HepG2 (cell line): ENCODE measurements around the gene DNAJC7. TPM values are rescaled to one million over a fixed set of nuclear protein-coding genes. Genes with fewer than 3 reads are reported as not detected.

Experiments used
- BRD4 ChIP-seq: sonication (generic); formaldehyde crosslinking; IDR thresholded peaks from 2 replicates; pipeline ENCODE4 v1.4.0; 2020; ENCODE audit warnings: missing genetic modification reagents
- CEBPG ChIP-seq: IDR thresholded peaks from 2 replicates; pipeline ENCODE4 v1.6.1; 2016
- CENPX ChIP-seq: sonication (generic); formaldehyde crosslinking; IDR thresholded peaks from 2 replicates; pipeline ENCODE4 v1.9.0; 2021; ENCODE audit warnings: mild to moderate bottlenecking, missing genetic modification reagents, moderate library complexity
- DR1 ChIP-seq: sonication (generic); formaldehyde crosslinking; IDR thresholded peaks from 2 replicates; pipeline ENCODE4 v1.8.0; 2021; ENCODE audit warnings: mild to moderate bottlenecking, missing genetic modification reagents, inconsistent platforms
- HNF4A ChIP-seq: sonication (generic); formaldehyde crosslinking; IDR thresholded peaks from 2 replicates; pipeline ENCODE4 v1.4.0; 2020; ENCODE audit warnings: missing genetic modification reagents
- KDM2A ChIP-seq: sonication (generic); formaldehyde crosslinking; IDR thresholded peaks from 2 replicates; pipeline ENCODE4 v1.4.0; 2020; ENCODE audit warnings: low read depth, missing genetic modification reagents, borderline replicate concordance
- PLRG1 ChIP-seq: fragments of 450-650 bp; conservative IDR thresholded peaks from 2 replicates; pipeline ENCODE4 v1.6.1; 2016
- ZBTB1 ChIP-seq: sonication (generic); formaldehyde crosslinking; IDR thresholded peaks from 2 replicates; pipeline ENCODE4 v1.4.0; 2020; ENCODE audit warnings: missing genetic modification reagents, borderline replicate concordance
- ZNF788 ChIP-seq: sonication (generic); formaldehyde crosslinking; IDR thresholded peaks from 2 replicates; pipeline ENCODE4 v1.5.0; 2020; ENCODE audit warnings: mild to moderate bottlenecking, missing genetic modification reagents, borderline replicate concordance
- polyA plus RNA-seq, 8 experiments: library from polyadenylated mRNA; depleted of rRNA in 3 of 8; stranded (reverse) in 7 of 8; unstranded in 1 of 8; fragments of >200 nt; fragmentation: Illumina TruSeq in 4 of 8; extraction: Trizol in 4 of 8; gene quantifications; 2 replicates each; pipeline versions ENCODE4 v1.2.1 to v1.2.3, GENCODE V29; 2011 to 2016; ENCODE audit warnings: low read depth in 4 of 8, missing spikeins in 1 of 8, mixed read lengths in 1 of 8; ENCODE audit not compliant: insufficient read depth in 1 of 8
- total RNA-seq, 5 experiments: library from RNA; depleted of rRNA; stranded (reverse); fragments of >200 nt; fragmentation: Illumina TruSeq; extraction: Trizol; gene quantifications; 2 replicates each; pipeline ENCODE4 v1.2.3, GENCODE V29; 2016; ENCODE audit warnings: low read depth in 1 of 5
- TF ChIP-seq, protein P1 (sequence below): IDR thresholded peaks from 2 replicates; pipeline ENCODE4 v1.6.1; 2016; ENCODE audit warnings: control low read depth
- TF ChIP-seq, protein P2 (sequence below): sonication (generic); formaldehyde crosslinking; IDR thresholded peaks from 2 replicates; pipeline ENCODE4 v1.4.0; 2020; ENCODE audit warnings: missing genetic modification reagents

Gene DNAJC7
- total and polyA plus RNA-seq, 2 of the 13 experiments (the other 11 are each of a cell fraction or from before 2014, with no cell fraction given): 47.7 to 132 TPM

DNA sequence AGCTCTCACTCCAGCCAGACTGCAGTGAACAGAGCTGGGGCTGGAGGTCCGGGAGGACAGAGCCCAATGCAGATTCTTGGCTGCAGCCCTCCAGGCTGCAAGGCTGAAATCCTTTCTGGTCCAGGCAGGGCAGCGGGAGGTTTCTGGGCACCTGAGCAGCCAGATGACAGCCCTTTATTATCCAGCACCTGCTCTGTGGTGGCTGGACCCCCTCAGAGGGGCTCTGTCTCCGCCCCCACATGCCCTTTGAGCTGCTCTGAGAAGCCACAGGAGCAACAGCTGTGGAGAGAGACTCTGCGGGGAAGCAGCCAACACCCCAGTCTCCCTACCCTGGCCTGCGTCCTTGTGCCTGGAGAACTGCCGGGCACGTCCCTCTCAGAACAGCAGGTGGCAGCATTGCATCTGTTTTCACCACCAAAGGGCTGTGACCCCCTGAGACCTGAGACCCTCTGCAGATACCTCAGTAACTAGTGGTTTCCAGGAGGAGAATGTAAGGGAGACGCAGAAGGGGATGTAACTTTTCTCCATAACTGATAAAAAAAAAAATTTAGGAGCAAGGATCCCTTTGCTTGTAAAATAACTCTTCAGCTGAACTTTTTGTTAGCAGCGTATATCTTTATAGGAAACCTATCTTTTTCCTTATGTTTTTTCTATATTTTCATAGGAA is 54.3 kb downstream of the DNAJC7 start (continued):
- TF ChIP-seq, protein P1, sequence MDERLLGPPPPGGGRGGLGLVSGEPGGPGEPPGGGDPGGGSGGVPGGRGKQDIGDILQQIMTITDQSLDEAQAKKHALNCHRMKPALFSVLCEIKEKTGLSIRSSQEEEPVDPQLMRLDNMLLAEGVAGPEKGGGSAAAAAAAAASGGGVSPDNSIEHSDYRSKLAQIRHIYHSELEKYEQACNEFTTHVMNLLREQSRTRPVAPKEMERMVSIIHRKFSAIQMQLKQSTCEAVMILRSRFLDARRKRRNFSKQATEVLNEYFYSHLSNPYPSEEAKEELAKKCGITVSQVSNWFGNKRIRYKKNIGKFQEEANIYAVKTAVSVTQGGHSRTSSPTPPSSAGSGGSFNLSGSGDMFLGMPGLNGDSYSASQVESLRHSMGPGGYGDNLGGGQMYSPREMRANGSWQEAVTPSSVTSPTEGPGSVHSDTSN (CRISPR knock-in tag): no peak
- TF ChIP-seq ZNF788 (peak; percentile 44; the same call in 1 of the 2 replicates), BRD4 (no peak), HNF4A (CRISPR knock-in tag) (peak; percentile 49), ZBTB1 (CRISPR knock-in tag) (no peak), CENPX (no peak), PLRG1 (no peak), CEBPG (peak; percentile 26; the same call in 1 of the 2 replicates), KDM2A (peak; percentile 68; the same call in 1 of the 2 replicates), DR1 (CRISPR knock-in tag) (no peak)
- TF ChIP-seq, protein P2, sequence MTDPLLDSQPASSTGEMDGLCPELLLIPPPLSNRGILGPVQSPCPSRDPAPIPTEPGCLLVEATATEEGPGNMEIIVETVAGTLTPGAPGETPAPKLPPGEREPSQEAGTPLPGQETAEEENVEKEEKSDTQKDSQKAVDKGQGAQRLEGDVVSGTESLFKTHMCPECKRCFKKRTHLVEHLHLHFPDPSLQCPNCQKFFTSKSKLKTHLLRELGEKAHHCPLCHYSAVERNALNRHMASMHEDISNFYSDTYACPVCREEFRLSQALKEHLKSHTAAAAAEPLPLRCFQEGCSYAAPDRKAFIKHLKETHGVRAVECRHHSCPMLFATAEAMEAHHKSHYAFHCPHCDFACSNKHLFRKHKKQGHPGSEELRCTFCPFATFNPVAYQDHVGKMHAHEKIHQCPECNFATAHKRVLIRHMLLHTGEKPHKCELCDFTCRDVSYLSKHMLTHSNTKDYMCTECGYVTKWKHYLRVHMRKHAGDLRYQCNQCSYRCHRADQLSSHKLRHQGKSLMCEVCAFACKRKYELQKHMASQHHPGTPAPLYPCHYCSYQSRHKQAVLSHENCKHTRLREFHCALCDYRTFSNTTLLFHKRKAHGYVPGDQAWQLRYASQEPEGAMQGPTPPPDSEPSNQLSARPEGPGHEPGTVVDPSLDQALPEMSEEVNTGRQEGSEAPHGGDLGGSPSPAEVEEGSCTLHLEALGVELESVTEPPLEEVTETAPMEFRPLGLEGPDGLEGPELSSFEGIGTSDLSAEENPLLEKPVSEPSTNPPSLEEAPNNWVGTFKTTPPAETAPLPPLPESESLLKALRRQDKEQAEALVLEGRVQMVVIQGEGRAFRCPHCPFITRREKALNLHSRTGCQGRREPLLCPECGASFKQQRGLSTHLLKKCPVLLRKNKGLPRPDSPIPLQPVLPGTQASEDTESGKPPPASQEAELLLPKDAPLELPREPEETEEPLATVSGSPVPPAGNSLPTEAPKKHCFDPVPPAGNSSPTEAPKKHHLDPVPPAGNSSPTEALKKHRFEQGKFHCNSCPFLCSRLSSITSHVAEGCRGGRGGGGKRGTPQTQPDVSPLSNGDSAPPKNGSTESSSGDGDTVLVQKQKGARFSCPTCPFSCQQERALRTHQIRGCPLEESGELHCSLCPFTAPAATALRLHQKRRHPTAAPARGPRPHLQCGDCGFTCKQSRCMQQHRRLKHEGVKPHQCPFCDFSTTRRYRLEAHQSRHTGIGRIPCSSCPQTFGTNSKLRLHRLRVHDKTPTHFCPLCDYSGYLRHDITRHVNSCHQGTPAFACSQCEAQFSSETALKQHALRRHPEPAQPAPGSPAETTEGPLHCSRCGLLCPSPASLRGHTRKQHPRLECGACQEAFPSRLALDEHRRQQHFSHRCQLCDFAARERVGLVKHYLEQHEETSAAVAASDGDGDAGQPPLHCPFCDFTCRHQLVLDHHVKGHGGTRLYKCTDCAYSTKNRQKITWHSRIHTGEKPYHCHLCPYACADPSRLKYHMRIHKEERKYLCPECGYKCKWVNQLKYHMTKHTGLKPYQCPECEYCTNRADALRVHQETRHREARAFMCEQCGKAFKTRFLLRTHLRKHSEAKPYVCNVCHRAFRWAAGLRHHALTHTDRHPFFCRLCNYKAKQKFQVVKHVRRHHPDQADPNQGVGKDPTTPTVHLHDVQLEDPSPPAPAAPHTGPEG (CRISPR knock-in tag): no peak
